ENCODE data around the gene DGKA. TPM values are rescaled to one million over a fixed set of nuclear protein-coding genes. Genes with fewer than 3 reads are reported as not detected.
A peak's percentile ranks its signal among the peaks of the same experiment; 100 is the strongest.

The DGKA gene
- total and polyA plus RNA-seq, 2 of the 4 experiments (the other 2 are of a cell fraction): 71.9 to 75.1 TPM

- Histone ChIP-seq H3K4ac (ENCODE audit: low read depth, low read length) (peak overlapping the region; percentile 97), H3K36me3 (ENCODE audit: control insufficient read depth, insufficient read depth, low read length) (peaks cover 5% of the 10 kb centered on the region), H3K56ac (ENCODE audit: extremely low read depth, insufficient read depth, low read length) (peak overlapping the region; percentile 71), H3K14ac (replicated peaks; ENCODE audit: low read depth, low read length) (peak overlapping the region; percentile 81), H4K91ac (ENCODE audit: insufficient read depth, low read depth, low read length) (peak overlapping the region; percentile 88), H3K27ac (ENCODE audit: insufficient read depth, low read length) (peak overlapping the region; percentile 60), H2BK15ac (ENCODE audit: low read depth, low read length) (peak overlapping the region; percentile 99; the same call in 2 of the 3 replicates), H3K23ac (ENCODE audit: low read depth, low read length) (peak overlapping the region; percentile 97), H2AFZ (replicated peaks; ENCODE audit: low read length, poor library complexity) (no peak overlapping the region), H3K4me1 (ENCODE audit: control insufficient read depth, insufficient read depth, low read length) (peaks cover 5% of the 10 kb centered on the region), H3K27me3 (ENCODE audit: control insufficient read depth, insufficient read depth, low read length) (no peaks in the 10 kb centered on the region), H4K20me1 (ENCODE audit: insufficient read depth, low read length) (peaks cover 6% of the 10 kb centered on the region; the same call in 1 of the 2 replicates), H2BK5ac (ENCODE audit: low read depth, low read length, poor library complexity, severe bottlenecking) (peak overlapping the region; percentile 98), H4K8ac (ENCODE audit: low read depth in 2 of 2, low read length in 2 of 2) (peak overlapping the region; percentile 74 to 98; a peak in 3 of 4 replicates), H3K79me1 (ENCODE audit: low read depth in 1 of 2, low read length in 2 of 2) (peaks cover 7 to 67% of the 10 kb centered on the region in 2 experiments; a peak in 3 of 4 replicates), H3K9me3 (ENCODE audit: control insufficient read depth, insufficient read depth, low read length) (no peaks in the 10 kb centered on the region), H2BK20ac (ENCODE audit: low read depth, low read length) (peak overlapping the region; percentile 2; the same call in 1 of the 2 replicates), H3K4me2 (ENCODE audit: low read depth, low read length) (peak overlapping the region; percentile 91), H2AK5ac (ENCODE audit: low read depth, low read length) (peak overlapping the region; percentile 100), H3K9ac (ENCODE audit: low read depth, low read length) (peak overlapping the region; percentile 85), H3K9me1 (ENCODE audit: insufficient read depth, low read length) (peaks cover 10% of the 10 kb centered on the region; the same call in 1 of the 2 replicates), H2AK9ac (replicated peaks; ENCODE audit: low read depth, low read length, poor library complexity) (peak overlapping the region; percentile 86), H2BK120ac (ENCODE audit: low read depth, low read length) (peak overlapping the region; percentile 84; the same call in 1 of the 2 replicates), H4K5ac (ENCODE audit: low read depth, low read length) (peak overlapping the region; percentile 58), H3K4me3 (ENCODE audit: insufficient read depth, low read depth, low read length) (peak overlapping the region; percentile 61), H3K18ac (ENCODE audit: low read depth, low read length) (peak overlapping the region; percentile 58; the same call in 1 of the 2 replicates)
- ChIA-PET POLR2A (ENCODE audit: unreplicated experiment) (no interaction called here), CTCF (no interaction called here)
- dilution Hi-C loops (cut with HindIII; ENCODE audit: low sequenced_read_pairs, unreplicated experiment): no loop called here
- ATAC-seq (ENCODE audit: low read depth) (no peak), DNase-seq (no peak)
- intact Hi-C loops (cut with micrococcal nuclease): no loop called here
- no TSS peak for BruUV-seq (replicated peaks)
- in situ Hi-C loops (cut with MboI; ENCODE audit: low sequenced_read_pairs): no loop called here
- no CpG with 5 or more reads among the region's 1 CpG for WGBS, 2 experiments (ENCODE audit: extremely low coverage in 2 of 2, insufficient read length in 1 of 2)
- no peak for TF ChIP-seq MXI1 (IDR thresholded peaks at IDR 0.05; ENCODE audit: borderline replicate concordance, low read depth, low read length)
- no peak for TF ChIP-seq SMC3 (IDR thresholded peaks at IDR 0.05; ENCODE audit: low read depth, low read length)
- no peak for TF ChIP-seq RAD21 (IDR thresholded peaks at IDR 0.05; ENCODE audit: low read length)
- no peak for TF ChIP-seq BHLHE40 (IDR thresholded peaks at IDR 0.05; ENCODE audit: low read depth, low read length)
- no peak for TF ChIP-seq RCOR1 (IDR thresholded peaks at IDR 0.05; ENCODE audit: insufficient replicate concordance, low read length)
- no peak for TF ChIP-seq ELK1 (IDR thresholded peaks at IDR 0.05; ENCODE audit: borderline replicate concordance, low read depth, low read length)
- TF ChIP-seq NFE2L2 (IDR thresholded peaks at IDR 0.05; ENCODE audit: low read depth, low read length): no peak
- no peak for TF ChIP-seq CTCF (conservative IDR thresholded peaks at IDR 0.05; ENCODE audit: low read depth, low read length)
- no peak for TF ChIP-seq POLR2A (IDR thresholded peaks at IDR 0.05; ENCODE audit: low read depth, low read length)
- TF ChIP-seq CHD1 (IDR thresholded peaks at IDR 0.05; ENCODE audit: low read depth, low read length): no peak
- TF ChIP-seq CEBPB (IDR thresholded peaks at IDR 0.05; ENCODE audit: low read depth, low read length): no peak
These were observed 41.5 kb downstream of the DGKA start for GRCh38 chr12:55972456-55972855.

All from IMR-90 (cell line).